Smooth muscle cell (in vitro differentiated cells): ENCODE data around the gene SPR. TPM values are rescaled to one million over a fixed set of nuclear protein-coding genes. Genes with fewer than 3 reads are reported as not detected.
A peak's percentile ranks its signal among the peaks of the same experiment; 100 is the strongest.

Experiments
- DNase-seq: peaks from one replicate; lab custom pipeline; 2025; ENCODE audit not compliant: unreplicated experiment; lab: John Stamatoyannopoulos, UW
- H2AFZ ChIP-seq: fragments of 200-600 bp; sonication (generic); 2 replicates; pipeline ENCODE4 v1.6.0; 2016; ENCODE audit warnings: antibody characterized with exemption, low read depth, mild to moderate bottlenecking
- H3F3A ChIP-seq: fragments of 200-600 bp; sonication (generic); 2 replicates; pipeline ENCODE4 v1.6.0; 2017; ENCODE audit warnings: antibody characterized with exemption, low read depth
- H3K27ac ChIP-seq: fragments of 200-600 bp; sonication (generic); 2 replicates; pipeline ENCODE4 v1.5.1; 2016; ENCODE audit warnings: low read depth, mild to moderate bottlenecking
- H3K27me3 ChIP-seq: fragments of 200-600 bp; sonication (generic); 2 replicates; pipeline ENCODE4 v1.6.1; 2016; ENCODE audit warnings: low read depth, mild to moderate bottlenecking
- H3K36me3 ChIP-seq: fragments of 200-600 bp; sonication (generic); 2 replicates; pipeline ENCODE4 v1.5.1; 2016; ENCODE audit warnings: low read depth
- H3K4me1 ChIP-seq: fragments of 200-600 bp; sonication (generic); 2 replicates; pipeline ENCODE4 v1.5.1; 2016; ENCODE audit warnings: low read depth
- H3K4me2 ChIP-seq: fragments of 200-600 bp; sonication (generic); 2 replicates; pipeline ENCODE4 v1.6.0; 2016; ENCODE audit warnings: mild to moderate bottlenecking
- H3K4me3 ChIP-seq: fragments of 200-600 bp; sonication (generic); 2 replicates; pipeline ENCODE4 v1.5.1; 2016; ENCODE audit warnings: mild to moderate bottlenecking
- H3K79me2 ChIP-seq: fragments of 200-600 bp; sonication (generic); 2 replicates; pipeline ENCODE4 v1.6.0; 2016; ENCODE audit warnings: low read depth, mild to moderate bottlenecking
- H3K9ac ChIP-seq: fragments of 200-600 bp; sonication (generic); 2 replicates; pipeline ENCODE4 v1.6.0; 2016; ENCODE audit warnings: low read depth
- H3K9me3 ChIP-seq: fragments of 200-600 bp; sonication (generic); replicated peaks from 2 replicates; pipeline ENCODE4 v1.5.1; 2016; ENCODE audit warnings: low read depth
- H4K20me1 ChIP-seq: fragments of 200-600 bp; sonication (generic); 2 replicates; pipeline ENCODE4 v1.6.0; 2016; ENCODE audit warnings: low read depth
- WGBS: methylation state at CpG from one replicate; pipeline ENCODE4 v1.1.7; 2016; ENCODE audit warnings: low lambda C conversion rate; 5-methylcytosine and 5-hydroxymethylcytosine counted together
- polyA plus RNA-seq: library from polyadenylated mRNA; unstranded; fragments of >200 nt; fragmentation: Nextera tagmentation; extraction: Ambion mirVana; gene quantifications from 2 replicates; pipeline ENCODE4 v1.2.1, GENCODE V29; 2016
- total RNA-seq: library from RNA; depleted of rRNA; stranded (reverse); fragments of >200 nt; gene quantifications from 2 replicates; pipeline ENCODE4 v1.2.3, GENCODE V29; 2014
- TF ChIP-seq, protein P1 (sequence below): fragments of 200-600 bp; sonication (generic); IDR thresholded peaks from 2 replicates; pipeline ENCODE4 v1.5.1; 2017; ENCODE audit warnings: borderline replicate concordance, mild to moderate bottlenecking, antibody characterized with exemption; ENCODE audit not compliant: insufficient read depth, poor library complexity, severe bottlenecking

SPR gene
- total and polyA plus RNA-seq, 2 experiments from 2014 or later = 4.1 to 13.2 TPM

GRCh38 chr2:72863046-72863445 is 24.2 kb upstream of the SPR start:
- H2AFZ ChIP-seq = peak overlapping the region; percentile 8
- peaks cover 18% of the 10 kb centered on the region for H3K27me3 ChIP-seq
- WGBS = 46% methylated on average over 13 of the region's 13 CpGs
- no peaks in the 10 kb centered on the region for H3K9me3 ChIP-seq
- peak overlapping the region; percentile 25 for H3K4me3 ChIP-seq
- H3K9ac ChIP-seq = no peak overlapping the region
- no peaks in the 10 kb centered on the region for H3K4me1 ChIP-seq
- H3K79me2 ChIP-seq = no peaks in the 10 kb centered on the region
- H4K20me1 ChIP-seq = no peaks in the 10 kb centered on the region
- no peak for DNase-seq
- H3K27ac ChIP-seq = no peak overlapping the region
- peak overlapping the region; percentile 67 for H3K4me2 ChIP-seq
- no peaks in the 10 kb centered on the region for H3F3A ChIP-seq
- TF ChIP-seq, protein P1, sequence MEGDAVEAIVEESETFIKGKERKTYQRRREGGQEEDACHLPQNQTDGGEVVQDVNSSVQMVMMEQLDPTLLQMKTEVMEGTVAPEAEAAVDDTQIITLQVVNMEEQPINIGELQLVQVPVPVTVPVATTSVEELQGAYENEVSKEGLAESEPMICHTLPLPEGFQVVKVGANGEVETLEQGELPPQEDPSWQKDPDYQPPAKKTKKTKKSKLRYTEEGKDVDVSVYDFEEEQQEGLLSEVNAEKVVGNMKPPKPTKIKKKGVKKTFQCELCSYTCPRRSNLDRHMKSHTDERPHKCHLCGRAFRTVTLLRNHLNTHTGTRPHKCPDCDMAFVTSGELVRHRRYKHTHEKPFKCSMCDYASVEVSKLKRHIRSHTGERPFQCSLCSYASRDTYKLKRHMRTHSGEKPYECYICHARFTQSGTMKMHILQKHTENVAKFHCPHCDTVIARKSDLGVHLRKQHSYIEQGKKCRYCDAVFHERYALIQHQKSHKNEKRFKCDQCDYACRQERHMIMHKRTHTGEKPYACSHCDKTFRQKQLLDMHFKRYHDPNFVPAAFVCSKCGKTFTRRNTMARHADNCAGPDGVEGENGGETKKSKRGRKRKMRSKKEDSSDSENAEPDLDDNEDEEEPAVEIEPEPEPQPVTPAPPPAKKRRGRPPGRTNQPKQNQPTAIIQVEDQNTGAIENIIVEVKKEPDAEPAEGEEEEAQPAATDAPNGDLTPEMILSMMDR = no peak
- H3K36me3 ChIP-seq = no peaks in the 10 kb centered on the region

DNA sequence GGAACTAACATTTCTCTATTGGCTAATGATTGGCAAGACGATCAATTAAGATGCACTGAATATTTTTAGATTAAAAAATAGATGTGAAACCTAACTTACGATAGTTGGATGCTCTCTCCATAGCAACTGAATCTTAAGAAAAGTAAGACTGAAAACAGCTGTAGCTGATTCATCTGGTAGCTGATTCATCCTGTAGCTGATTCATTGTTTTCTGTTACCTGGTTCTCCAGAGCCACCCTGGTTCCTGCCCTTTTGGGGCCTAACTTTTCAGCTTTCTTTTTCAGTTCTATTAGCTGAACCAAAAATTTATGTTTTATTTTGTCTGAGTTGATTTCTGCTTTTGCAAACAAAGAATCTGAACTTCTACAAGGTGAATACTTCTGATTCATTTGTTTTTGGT is 22.7 kb upstream of the SPR start:
- 33% methylated on average over 2 of the region's 2 CpGs for WGBS
- H3K9me3 ChIP-seq = no peaks in the 10 kb centered on the region
- no peaks in the 10 kb centered on the region for H3K79me2 ChIP-seq
- peak overlapping the region; percentile 67 for H3K27ac ChIP-seq
- no peaks in the 10 kb centered on the region for H3F3A ChIP-seq
- H3K4me1 ChIP-seq = no peaks in the 10 kb centered on the region
- H3K4me2 ChIP-seq = no peak overlapping the region
- H4K20me1 ChIP-seq = no peaks in the 10 kb centered on the region
- no peak overlapping the region for H2AFZ ChIP-seq
- TF ChIP-seq, protein P1 = no peak
- no peak for DNase-seq
- H3K27me3 ChIP-seq = peaks cover 21% of the 10 kb centered on the region
- no peaks in the 10 kb centered on the region for H3K36me3 ChIP-seq
- H3K4me3 ChIP-seq = no peak overlapping the region
- peak overlapping the region; percentile 43 for H3K9ac ChIP-seq

DNA sequence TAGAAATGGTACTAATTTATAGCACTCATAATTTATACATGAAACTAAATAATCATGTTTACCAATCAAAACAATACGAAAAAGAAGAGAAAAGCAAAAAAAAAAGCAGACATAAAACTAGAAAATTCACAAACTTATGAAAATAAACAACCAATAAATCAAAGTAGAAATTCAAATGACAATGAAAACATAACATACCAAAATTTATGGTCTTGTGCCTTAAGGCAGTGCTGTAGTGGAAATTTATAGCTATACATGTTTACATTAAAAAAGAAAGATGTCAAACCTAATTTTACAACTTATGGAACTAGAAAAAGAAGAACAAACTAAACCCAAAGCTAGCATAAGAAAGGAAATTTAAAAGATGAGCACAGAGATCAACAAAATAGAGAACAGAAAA is 16.1 kb upstream of the SPR start:
- Histone ChIP-seq H3K9ac (no peak overlapping the region), H3K79me2 (no peaks in the 10 kb centered on the region), H3K36me3 (no peaks in the 10 kb centered on the region), H3K4me2 (no peak overlapping the region), H3K4me1 (no peaks in the 10 kb centered on the region), H3K4me3 (no peak overlapping the region), H3K27ac (no peak overlapping the region), H2AFZ (no peak overlapping the region), H3K27me3 (peaks cover 43% of the 10 kb centered on the region), H3K9me3 (no peaks in the 10 kb centered on the region), H4K20me1 (no peaks in the 10 kb centered on the region), H3F3A (no peaks in the 10 kb centered on the region)
- TF ChIP-seq, protein P1 = no peak
- DNase-seq = no peak
- 60% methylated on average over 1 of the region's 1 CpG for WGBS

DNA sequence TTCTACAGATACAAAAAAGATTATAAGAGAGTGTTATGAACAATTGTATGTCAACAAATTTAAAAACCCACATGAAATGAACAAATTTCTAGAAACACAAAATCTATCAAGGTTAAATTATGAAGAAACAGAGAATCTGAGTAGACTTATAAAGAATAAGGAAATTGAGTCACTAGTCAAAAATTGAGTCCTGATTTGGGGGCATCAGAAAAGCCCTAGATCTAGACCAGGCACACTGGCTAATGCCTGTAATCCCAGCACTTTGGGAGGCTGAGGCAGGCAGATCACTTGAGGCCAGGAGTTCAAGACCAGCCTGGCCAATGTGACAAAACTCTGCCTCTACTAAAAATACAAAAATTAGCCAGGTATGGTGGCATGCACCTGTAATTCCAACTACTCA is 15.3 kb upstream of the SPR start:
- H3K4me2 ChIP-seq = no peak overlapping the region
- H3F3A ChIP-seq = no peaks in the 10 kb centered on the region
- no peak for DNase-seq
- H3K9me3 ChIP-seq = no peaks in the 10 kb centered on the region
- no peak overlapping the region for H3K9ac ChIP-seq
- no peak overlapping the region for H3K27ac ChIP-seq
- TF ChIP-seq, protein P1 = no peak
- H3K36me3 ChIP-seq = no peaks in the 10 kb centered on the region
- peaks cover 47% of the 10 kb centered on the region for H3K27me3 ChIP-seq
- no peaks in the 10 kb centered on the region for H3K4me1 ChIP-seq
- H4K20me1 ChIP-seq = no peaks in the 10 kb centered on the region
- no peak overlapping the region for H2AFZ ChIP-seq
- H3K4me3 ChIP-seq = no peak overlapping the region
- no peaks in the 10 kb centered on the region for H3K79me2 ChIP-seq
